Small intestine (tissue), 7 donors: ENCODE measurements around the gene GPX4. TPM values are rescaled to one million over a fixed set of nuclear protein-coding genes. Genes with fewer than 3 reads are reported as not detected.

Experiments
- DNase-seq, 2 donors: peaks; one replicate each; pipeline versions ENCODE4 v3.0.0 to v3.0.0-alpha.2; 2013
- FAIRE-seq: peaks from 2 replicates; lab custom pipeline; 2012; peaks lifted over from hg19 to GRCh38; lab: Jason Lieb, UNC
- H3K27ac ChIP-seq, 3 donors: one replicate each; pipeline ENCODE4 v1.5.1; 2013; ENCODE audit warnings: low read length in 2 of 3, mild to moderate bottlenecking in 2 of 3, control low read depth in 1 of 3, inconsistent platforms in 1 of 3, low read depth in 1 of 3, moderate library complexity in 1 of 3
- H3K27me3 ChIP-seq, 3 donors: one replicate each; pipeline ENCODE4 v1.6.1; 2013; ENCODE audit warnings: low read length in 3 of 3, inconsistent platforms in 1 of 3; ENCODE audit not compliant: control insufficient read depth in 3 of 3, insufficient read depth in 3 of 3
- H3K36me3 ChIP-seq, 3 donors: one replicate each; pipeline ENCODE4 v1.6.1; 2013; ENCODE audit warnings: low read length in 3 of 3, inconsistent platforms in 1 of 3, low read depth in 1 of 3, mild to moderate bottlenecking in 1 of 3, moderate library complexity in 1 of 3; ENCODE audit not compliant: control insufficient read depth in 3 of 3, insufficient read depth in 2 of 3
- H3K4me1 ChIP-seq, 3 donors: one replicate each; pipeline ENCODE4 v1.6.1; 2013; ENCODE audit warnings: low read length in 2 of 3, inconsistent platforms in 1 of 3, low read depth in 1 of 3, mild to moderate bottlenecking in 1 of 3, moderate library complexity in 1 of 3; ENCODE audit not compliant: control insufficient read depth in 3 of 3, insufficient read depth in 2 of 3
- H3K4me3 ChIP-seq, 3 donors: one replicate each; pipeline ENCODE4 v1.5.1; 2013; ENCODE audit warnings: low read length in 3 of 3, control low read depth in 1 of 3, inconsistent platforms in 1 of 3, low read depth in 1 of 3, mild to moderate bottlenecking in 1 of 3, moderate library complexity in 1 of 3
- H3K9me3 ChIP-seq, 2 donors: one replicate each; pipeline ENCODE4 v1.6.1; 2013; ENCODE audit warnings: low read depth in 1 of 2, low read length in 1 of 2; ENCODE audit not compliant: control insufficient read depth in 2 of 2, insufficient read depth in 1 of 2
- WGBS, 3 donors: extraction: QIAGEN DNeasy Blood & Tissue Kit; methylation state at CpG; one replicate each; pipeline ENCODE4 v1.1.7; 2013; 5-methylcytosine and 5-hydroxymethylcytosine counted together
- polyA plus RNA-seq, 4 donors: library from polyadenylated mRNA; stranded (reverse) in 3 of 4; unstranded in 1 of 4; fragments of 200-250 nt in 3 of 4; fragments of 120-200 nt in 1 of 4; gene quantifications; one replicate each; pipeline versions ENCODE4 v1.2.1 to v1.2.3, GENCODE V29; 2013
- donor health status: healthy with polysubstance abuse.
- donor health status: control.
- donor health status: control.
- donor health status: Bipolar disorder and iron deficiency.
- donor health status: healthy.

GPX4 gene
- polyA plus RNA-seq, 4 donors: 335 to 1,298 (median 781) TPM

DNA sequence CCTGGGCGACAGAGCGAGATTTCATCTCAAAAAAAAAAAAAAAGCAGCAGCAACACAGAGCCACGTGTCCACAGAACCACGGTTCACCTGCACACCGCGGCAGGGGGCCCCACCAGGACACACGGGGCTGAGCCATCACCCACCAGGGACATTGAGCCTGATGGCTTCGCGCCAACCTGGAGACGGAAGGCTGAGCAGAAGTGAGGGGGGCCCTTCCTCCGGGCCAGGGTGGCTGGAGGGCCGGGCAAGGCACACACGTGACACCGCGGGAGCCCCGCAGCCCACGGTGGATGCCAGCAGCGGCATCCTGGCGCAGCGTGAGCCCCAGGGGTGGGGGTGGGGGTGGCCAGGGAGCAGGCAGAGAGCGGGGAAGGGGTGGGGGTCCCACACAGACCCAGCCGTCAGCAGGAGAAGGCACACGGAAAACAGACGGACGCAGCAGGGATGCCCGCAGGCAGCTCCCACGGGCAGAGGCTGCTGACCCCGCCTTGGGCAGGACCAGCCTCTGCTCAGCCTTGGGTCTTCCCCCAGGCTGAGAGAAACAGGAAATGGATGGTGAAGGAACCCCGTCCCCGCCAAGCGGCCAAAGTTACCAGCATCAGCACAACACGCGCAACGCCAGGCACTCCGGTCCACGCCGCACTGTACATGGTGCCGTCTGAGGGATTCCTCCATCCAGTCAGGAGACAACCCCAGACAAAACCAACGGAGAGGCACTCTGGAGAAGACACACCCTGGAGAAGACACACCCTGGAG lies 36.7 kb downstream of the GPX4 start:
- no peak overlapping the region for H3K4me3 ChIP-seq
- DNase-seq (no peak), FAIRE-seq (no peak)
- peaks cover 0 to 15% (median 6%) of the 10 kb centered on the region in 3 donors for H3K4me1 ChIP-seq
- no peaks in the 10 kb centered on the region for H3K27me3 ChIP-seq
- peaks cover 5 to 74% (median 15%) of the 10 kb centered on the region in 3 donors for H3K36me3 ChIP-seq
- 92 to 95% (median 95%) methylated on average over 35 to 39 of the region's 39 CpGs for WGBS, 3 donors
- H3K27ac ChIP-seq: no peak overlapping the region
- peaks cover 0 to 6% of the 10 kb centered on the region in 2 donors for H3K9me3 ChIP-seq

- Histone ChIP-seq H3K27ac (no peak overlapping the region), H3K36me3 (peaks cover 7 to 75% (median 18%) of the 10 kb centered on the region in 3 donors), H3K4me1 (peaks cover 0 to under 1% (median 0%) of the 10 kb centered on the region in 3 donors), H3K9me3 (peaks cover 0 to 6% of the 10 kb centered on the region in 2 donors), H3K27me3 (no peaks in the 10 kb centered on the region), H3K4me3 (no peak overlapping the region)
- WGBS, 3 donors: 87 to 90% (median 90%) methylated on average over 5 of the region's 5 CpGs
- no peak for DNase-seq
- FAIRE-seq: no peak
These were observed 38.1 kb downstream of the GPX4 start for GRCh38 chr19:1141944-1142343.

GRCh38 chr19:1143828-1144399 lies 40.1 kb downstream of the GPX4 start:
- DNase-seq (no peak), FAIRE-seq (no peak)
- H3K9me3 ChIP-seq: peaks cover 0 to 6% of the 10 kb centered on the region in 2 donors
- H3K27me3 ChIP-seq: no peaks in the 10 kb centered on the region
- no peaks in the 10 kb centered on the region for H3K4me1 ChIP-seq
- 92 to 96% (median 95%) methylated on average over 30 to 33 of the region's 33 CpGs for WGBS, 3 donors
- no peak overlapping the region for H3K4me3 ChIP-seq
- peaks cover 7 to 80% (median 18%) of the 10 kb centered on the region in 3 donors for H3K36me3 ChIP-seq
- no peak overlapping the region for H3K27ac ChIP-seq

GRCh38 chr19:1144741-1145140 lies 40.9 kb downstream of the GPX4 start:
- peaks cover 7 to 80% (median 18%) of the 10 kb centered on the region in 3 donors for H3K36me3 ChIP-seq
- H3K27me3 ChIP-seq: no peaks in the 10 kb centered on the region
- DNase-seq (no peak), FAIRE-seq (no peak)
- H3K27ac ChIP-seq: no peak overlapping the region
- H3K9me3 ChIP-seq: peaks cover 0 to 6% of the 10 kb centered on the region in 2 donors
- 89 to 100% (median 97%) methylated on average over 1 of the region's 1 CpG for WGBS, 3 donors
- no peak overlapping the region for H3K4me3 ChIP-seq
- H3K4me1 ChIP-seq: no peaks in the 10 kb centered on the region

- FAIRE-seq: no peak
- peaks cover 0 to 6% of the 10 kb centered on the region in 2 donors for H3K9me3 ChIP-seq
- WGBS, 3 donors: 97 to 98% (median 97%) methylated on average over 24 to 26 of the region's 26 CpGs
- DNase-seq: no peak
- no peaks in the 10 kb centered on the region for H3K27me3 ChIP-seq
- H3K4me1 ChIP-seq: no peaks in the 10 kb centered on the region
- H3K36me3 ChIP-seq: peaks cover 11 to 83% (median 18%) of the 10 kb centered on the region in 3 donors
- no peak overlapping the region for H3K27ac ChIP-seq
- H3K4me3 ChIP-seq: no peak overlapping the region
These were observed 42.0 kb downstream of the GPX4 start for GRCh38 chr19:1145635-1146411.

- Histone ChIP-seq H3K27ac (no peak overlapping the region), H3K36me3 (peaks cover 12 to 83% (median 18%) of the 10 kb centered on the region in 3 donors), H3K9me3 (peaks cover 0 to 6% of the 10 kb centered on the region in 2 donors), H3K4me3 (no peak overlapping the region), H3K27me3 (no peaks in the 10 kb centered on the region), H3K4me1 (no peaks in the 10 kb centered on the region)
- FAIRE-seq: no peak
- 91 to 96% (median 91%) methylated on average over 11 to 13 of the region's 13 CpGs for WGBS, 3 donors
- DNase-seq: no peak
These were observed 42.6 kb downstream of the GPX4 start for GRCh38 chr19:1146412-1146699.

DNA sequence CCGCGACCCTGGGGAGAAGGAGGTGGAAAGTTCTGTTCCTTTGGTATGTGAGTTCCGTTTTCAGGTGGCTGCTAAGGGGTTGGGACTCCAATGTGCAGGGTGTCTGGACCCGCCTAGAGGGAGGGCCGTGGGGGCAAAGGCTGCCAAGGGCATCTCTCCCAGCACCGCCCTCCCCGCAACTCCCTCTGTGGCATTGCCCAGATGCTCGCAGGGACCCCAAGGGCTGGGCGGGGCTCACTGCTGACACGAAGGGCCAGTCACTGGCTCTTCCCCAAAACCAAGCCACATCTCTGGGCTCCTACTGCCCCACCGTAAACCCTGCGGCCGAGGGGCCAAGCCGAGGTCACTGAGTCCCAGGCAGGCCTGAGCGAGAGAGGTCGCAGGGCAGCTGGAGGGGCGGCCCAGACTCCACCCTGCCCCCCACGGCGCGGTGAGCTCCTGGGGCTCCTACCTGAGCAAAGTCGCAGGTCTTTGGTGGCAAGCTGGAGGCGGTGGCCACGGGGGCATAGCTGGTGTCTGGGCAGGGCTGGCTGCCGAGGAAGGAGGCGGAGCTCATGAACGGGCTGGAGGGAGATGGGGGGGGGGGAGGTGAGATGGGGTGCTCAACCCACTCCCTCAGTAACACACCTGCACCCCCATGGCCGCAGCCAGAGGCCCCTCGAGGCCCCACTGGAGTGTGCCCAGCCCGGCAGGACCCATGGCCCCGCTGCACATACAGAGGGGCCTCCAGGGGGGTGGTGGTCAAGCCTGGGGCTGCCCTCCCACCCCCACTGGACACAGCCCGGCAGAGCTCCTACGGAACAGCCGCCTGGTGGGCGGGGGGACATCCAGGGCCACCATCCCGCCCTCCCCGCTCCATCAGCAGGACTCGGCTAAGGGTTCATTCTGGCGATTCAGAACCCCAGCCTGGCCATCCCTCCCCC lies 43.3 kb downstream of the GPX4 start:
- Histone ChIP-seq H3K4me3 (no peak overlapping the region), H3K27ac (no peak overlapping the region), H3K4me1 (no peaks in the 10 kb centered on the region), H3K27me3 (no peaks in the 10 kb centered on the region), H3K36me3 (peaks cover 12 to 83% (median 20%) of the 10 kb centered on the region in 3 donors), H3K9me3 (peaks cover 0 to 1% of the 10 kb centered on the region in 2 donors)
- 76 to 84% (median 83%) methylated on average over 27 to 38 of the region's 38 CpGs for WGBS, 3 donors
- DNase-seq (no peak), FAIRE-seq (no peak)
